Myometrial cell (primary cell): Measurements from ENCODE around the gene PLD5. TPM values are rescaled to one million over a fixed set of nuclear protein-coding genes. Genes with fewer than 3 reads are reported as not detected.

Experiments used
- total RNA-seq: library from RNA; depleted of rRNA; stranded (reverse); fragments of >200 nt; gene quantifications from 2 replicates; pipeline ENCODE4 v1.2.3, GENCODE V29; 2015

The PLD5 gene
- not detected in 2 replicates for total RNA-seq

GRCh38 chr1:242524571-242525359 is at the start of gene PLD5:
Gene PLD5, minus strand, starts transcription at chr1:242524697.

